Naive thymus-derived CD4-positive, alpha-beta T cell (primary cell): Measurements from ENCODE around the gene OSTF1. TPM values are rescaled to one million over a fixed set of nuclear protein-coding genes. Genes with fewer than 3 reads are reported as not detected.

Source experiments
- ATAC-seq: fragments of 150-1000 bp; cut with Tn5 transposase; 2 replicates; pipeline ENCODE4 v1.10.0; 2021; ENCODE audit warnings: mild to moderate bottlenecking, moderate library complexity
- CTCF ChIA-PET: fragments of 350-600 bp; sonication (Branson Sonifier 250); formaldehyde crosslinking; loops from one replicate; lab custom pipeline; 2021; ENCODE audit warnings: antibody characterized with exemption; lab: Charles Lee
- POLR2A ChIA-PET: fragments of 350-600 bp; sonication (Branson Sonifier 250); formaldehyde crosslinking; loops from one replicate; lab custom pipeline; 2021; ENCODE audit warnings: antibody characterized with exemption, inconsistent platforms; lab: Charles Lee
- DNase-seq, 9 donors: peaks; one replicate each; pipeline versions ENCODE4 v3.0.0 to v3.0.0-alpha.2; 2020 to 2022; ENCODE audit warnings: mixed read lengths in 1 of 9
- H3K27ac ChIP-seq: one replicate; pipeline ENCODE4 v1.7.0; 2013; ENCODE audit warnings: mild to moderate bottlenecking, low read depth, low read length, moderate library complexity
- H3K27me3 ChIP-seq, 2 donors: one replicate each; pipeline ENCODE4 v1.7.0; 2013; ENCODE audit warnings: low read length in 2 of 2, mild to moderate bottlenecking in 2 of 2, moderate library complexity in 2 of 2; ENCODE audit not compliant: control insufficient read depth in 2 of 2, insufficient read depth in 2 of 2
- H3K36me3 ChIP-seq, 3 experiments: 1 replicate in 2 of 3; 2 replicates in 1 of 3; pipeline ENCODE4 v1.7.0; 2013; ENCODE audit warnings: low read length in 3 of 3, mild to moderate bottlenecking in 3 of 3, moderate library complexity in 1 of 3; ENCODE audit not compliant: insufficient read depth in 3 of 3, control insufficient read depth in 2 of 3
- H3K4me1 ChIP-seq, 2 donors: one replicate each; pipeline ENCODE4 v1.7.0; 2013; ENCODE audit warnings: low read length in 2 of 2, mild to moderate bottlenecking in 2 of 2, moderate library complexity in 1 of 2; ENCODE audit not compliant: control insufficient read depth in 2 of 2, insufficient read depth in 2 of 2
- H3K4me3 ChIP-seq: 2 replicates; pipeline ENCODE4 v1.7.0; 2013; ENCODE audit warnings: mild to moderate bottlenecking, low read length
- H3K9me3 ChIP-seq, 3 experiments: 1 replicate in 2 of 3; 2 replicates in 1 of 3; pipeline ENCODE4 v1.7.0; 2013; ENCODE audit warnings: low read length in 3 of 3; ENCODE audit not compliant: control insufficient read depth in 2 of 3
- H3K27ac Mint-ChIP-seq, 9 donors: one replicate each; pipeline ENCODE4 v1.8.0; 2020 to 2022; ENCODE audit warnings: mixed read lengths in 9 of 9, mild to moderate bottlenecking in 8 of 9, moderate library complexity in 5 of 9, inconsistent platforms in 2 of 9
- H3K27me3 Mint-ChIP-seq, 5 donors: one replicate each; pipeline ENCODE4 v1.8.0; 2021 to 2022; ENCODE audit warnings: mixed read lengths in 5 of 5, mild to moderate bottlenecking in 1 of 5
- H3K36me3 Mint-ChIP-seq, 5 donors: one replicate each; pipeline ENCODE4 v1.8.0; 2020 to 2022; ENCODE audit warnings: mixed read lengths in 5 of 5, mild to moderate bottlenecking in 3 of 5, inconsistent platforms in 1 of 5
- H3K4me1 Mint-ChIP-seq, 7 donors: one replicate each; pipeline ENCODE4 v1.8.0; 2020 to 2022; ENCODE audit warnings: mixed read lengths in 7 of 7, mild to moderate bottlenecking in 3 of 7, inconsistent platforms in 1 of 7
- H3K4me3 Mint-ChIP-seq, 10 donors: one replicate each; pipeline ENCODE4 v1.8.0; 2020 to 2022; ENCODE audit warnings: mild to moderate bottlenecking in 10 of 10, mixed read lengths in 10 of 10, moderate library complexity in 6 of 10, inconsistent platforms in 2 of 10
- H3K9me3 Mint-ChIP-seq, 11 donors: one replicate each; pipeline ENCODE4 v1.8.0; 2020 to 2022; ENCODE audit warnings: mixed read lengths in 11 of 11, mild to moderate bottlenecking in 4 of 11, inconsistent platforms in 1 of 11, moderate library complexity in 1 of 11
- intact Hi-C, 2 donors: fragments of 100-400 bp; cut with micrococcal nuclease; formaldehyde crosslinking; loops; one replicate each; pipeline ENCODE4 v1.15.1; 2023
- polyA plus RNA-seq, 2 donors: library from polyadenylated mRNA; unstranded; fragments of 300-500 nt; fragmentation: Illumina TruSeq; gene quantifications; one replicate each; pipeline ENCODE4 v1.2.3, GENCODE V29; 2021
- total RNA-seq, 6 experiments: library from RNA in 5 of 6; stranded (reverse) in 5 of 6; gene quantifications; 1 replicate in 5 of 6; 2 replicates in 1 of 6; pipeline ENCODE4 v1.2.3 and lab custom pipeline; 2021 to 2026

Gene OSTF1
- total and polyA plus RNA-seq, 7 experiments from 2014 or later, result 38.7 to 141 (median 88.0) TPM

GRCh38 chr9:75088646-75089372, 495 bp downstream of the OSTF1 start:
- ChIA-PET POLR2A (interaction anchor here (0.6 to 7.2 kb wide), 17 partner anchors 8 to 136 kb away, joined by 3 to 60 read pairs (median 5); partner anchors contain the start of genes C9orf40 and CARNMT1), CTCF (interaction anchor here (1.0 to 1.8 kb wide), 5 partner anchors 13 to 1305 kb away, joined by 3 to 5 read pairs (median 4); partner anchors contain the start of gene RFK)
- H3K36me3 ChIP-seq, result peaks cover 0 to 9% (median 0%) of the 10 kb centered on the region in 3 experiments
- Mint-ChIP-seq H3K4me3 (peak overlapping the region; percentile 89 to 100 (median 99)), H3K36me3 (peaks cover 0 to 15% (median 0%) of the 10 kb centered on the region in 5 donors), H3K9me3 (no peaks in the 10 kb centered on the region), H3K27ac (peak overlapping the region; percentile 61 to 98 (median 91)), H3K4me1 (peaks cover 60 to 84% (median 80%) of the 10 kb centered on the region in 7 donors), H3K27me3 (no peaks in the 10 kb centered on the region)
- ATAC-seq (peak; percentile 32), DNase-seq (peak in 1 of 9 donors; percentile 37)
- peaks cover 29 to 51% of the 10 kb centered on the region in 2 donors for H3K4me1 ChIP-seq
- intact Hi-C loops, result loop anchor here (1.0 to 10.0 kb wide), 17 partner anchors 18 to 1934 kb away; partner anchors contain the start of genes CARNMT1 (in 2 of the 2), PCSK5 (in 2 of the 2), RFK (in 2 of the 2) and ANXA1 (in 1 of the 2)
- H3K27ac ChIP-seq, result peak overlapping the region; percentile 92
- no peaks in the 10 kb centered on the region for H3K27me3 ChIP-seq
- H3K4me3 ChIP-seq, result peak overlapping the region; percentile 75
- no peaks in the 10 kb centered on the region for H3K9me3 ChIP-seq

- Mint-ChIP-seq H3K9me3 (no peaks in the 10 kb centered on the region), H3K4me3 (peak overlapping the region; percentile 89 to 100 (median 99)), H3K27ac (peak overlapping the region; percentile 61 to 98 (median 91)), H3K36me3 (peaks cover 0 to 17% (median 0%) of the 10 kb centered on the region in 5 donors), H3K4me1 (peaks cover 62 to 85% (median 80%) of the 10 kb centered on the region in 7 donors), H3K27me3 (no peaks in the 10 kb centered on the region)
- intact Hi-C loops, result loop anchor here (1.0 to 10.0 kb wide), 9 partner anchors 19 to 1935 kb away; partner anchors contain the start of genes ANXA1 (in 1 of the 2), GCNT1 (in 1 of the 2), PCSK5 (in 1 of the 2) and RFK (in 1 of the 2)
- POLR2A ChIA-PET, result interaction anchor here (0.7 to 7.2 kb wide), 6 partner anchors 12 to 137 kb away, joined by 3 to 60 read pairs (median 4); partner anchors contain the start of gene CARNMT1
- peak overlapping the region; percentile 75 for H3K4me3 ChIP-seq
- CTCF ChIA-PET, result no interaction called here
- H3K27me3 ChIP-seq, result no peaks in the 10 kb centered on the region
- peaks cover 31 to 52% of the 10 kb centered on the region in 2 donors for H3K4me1 ChIP-seq
- H3K27ac ChIP-seq, result peak overlapping the region; percentile 92
- H3K9me3 ChIP-seq, result no peaks in the 10 kb centered on the region
- ATAC-seq (no peak), DNase-seq (peak in 1 of 9 donors; percentile 11)
- peaks cover 0 to 9% (median 0%) of the 10 kb centered on the region in 3 experiments for H3K36me3 ChIP-seq
These were observed 1.1 kb downstream of the OSTF1 start for GRCh38 chr9:75089373-75089766.

- Mint-ChIP-seq H3K4me1 (peaks cover 61 to 86% (median 81%) of the 10 kb centered on the region in 7 donors), H3K9me3 (no peaks in the 10 kb centered on the region), H3K36me3 (peaks cover 0 to 15% (median 0%) of the 10 kb centered on the region in 5 donors), H3K27me3 (no peaks in the 10 kb centered on the region), H3K4me3 (peak overlapping the region; percentile 56 to 100 (median 99)), H3K27ac (peak overlapping the region in 6 of 9 donors; percentile 2 to 70 (median 54))
- Histone ChIP-seq H3K9me3 (no peaks in the 10 kb centered on the region), H3K4me3 (no peak overlapping the region), H3K4me1 (peaks cover 41 to 55% of the 10 kb centered on the region in 2 donors), H3K27me3 (no peaks in the 10 kb centered on the region), H3K27ac (no peak overlapping the region), H3K36me3 (peaks cover 0 to 9% (median 0%) of the 10 kb centered on the region in 3 experiments)
- CTCF ChIA-PET, result no interaction called here
- POLR2A ChIA-PET, result interaction anchor here (0.7 to 7.2 kb wide), 4 partner anchors 56 to 94 kb away, joined by 3 to 60 read pairs (median 8); partner anchors contain the start of gene CARNMT1
- intact Hi-C loops, result no loop called here
- ATAC-seq, result no peak
- no peak for DNase-seq
These were observed 2.3 kb downstream of the OSTF1 start for GRCh38 chr9:75090579-75090978.

- intact Hi-C loops, result no loop called here
- Mint-ChIP-seq H3K4me3 (peak overlapping the region in 8 of 10 donors; percentile 24 to 70 (median 40)), H3K4me1 (peaks cover 51 to 87% (median 81%) of the 10 kb centered on the region in 7 donors), H3K27me3 (no peaks in the 10 kb centered on the region), H3K27ac (peak overlapping the region in 5 of 9 donors; percentile 35 to 74 (median 53)), H3K36me3 (peaks cover 0 to 14% (median 7%) of the 10 kb centered on the region in 5 donors), H3K9me3 (no peaks in the 10 kb centered on the region)
- H3K36me3 ChIP-seq, result peaks cover 0 to 10% (median 0%) of the 10 kb centered on the region in 3 experiments
- peaks cover 36 to 47% of the 10 kb centered on the region in 2 donors for H3K4me1 ChIP-seq
- H3K4me3 ChIP-seq, result no peak overlapping the region
- no peak overlapping the region for H3K27ac ChIP-seq
- ChIA-PET CTCF (interaction anchor here (0.7 kb wide), 1 partner anchor 39 kb away, joined by 3 read pairs; no protein-coding TSS in a partner anchor), POLR2A (interaction anchor here (1.2 to 1.4 kb wide), 3 partner anchors 8 to 64 kb away, joined by 3 to 4 read pairs (median 3); no protein-coding TSS in a partner anchor)
- no peak for DNase-seq
- no peak for ATAC-seq
- H3K27me3 ChIP-seq, result no peaks in the 10 kb centered on the region
- no peaks in the 10 kb centered on the region for H3K9me3 ChIP-seq
These were observed 4.5 kb downstream of the OSTF1 start for GRCh38 chr9:75092766-75093165.

- ChIA-PET POLR2A (interaction anchor here (0.6 to 1.2 kb wide), 2 partner anchors 9 to 13 kb away, joined by 3 read pairs; partner anchors contain the start of genes NMRK1 and OSTF1), CTCF (no interaction called here)
- Histone ChIP-seq H3K4me3 (no peak overlapping the region), H3K4me1 (peaks cover 27 to 30% of the 10 kb centered on the region in 2 donors), H3K36me3 (peaks cover 0 to 4% (median 0%) of the 10 kb centered on the region in 3 experiments), H3K27ac (no peak overlapping the region), H3K9me3 (no peaks in the 10 kb centered on the region), H3K27me3 (no peaks in the 10 kb centered on the region)
- Mint-ChIP-seq H3K4me1 (peaks cover 40 to 83% (median 72%) of the 10 kb centered on the region in 7 donors), H3K36me3 (peaks cover 0 to 22% (median 11%) of the 10 kb centered on the region in 5 donors), H3K27ac (peak overlapping the region in 4 of 9 donors; percentile 6 to 53 (median 29)), H3K4me3 (peak overlapping the region in 1 of 10 donors; percentile 1), H3K9me3 (no peaks in the 10 kb centered on the region), H3K27me3 (no peaks in the 10 kb centered on the region)
- DNase-seq (no peak), ATAC-seq (no peak)
- intact Hi-C loops, result no loop called here
These were observed 8.5 kb downstream of the OSTF1 start for GRCh38 chr9:75096796-75097195.
